GM18499 (cell line): ENCODE measurements around the gene KLHL3.

Source experiments
- ATAC-seq: cut with Tn5 transposase; IDR thresholded peaks from one replicate; pipeline ENCODE4 v1.9.1; 2021; ENCODE audit warnings: moderate number of reproducible peaks; ENCODE audit not compliant: insufficient read depth, unreplicated experiment

Gene KLHL3

GRCh38 chr5:137636830-137637714 lies 98.8 kb downstream of the KLHL3 start:
- ATAC-seq = no peak

GRCh38 chr5:137636099-137636498 lies 99.8 kb downstream of the KLHL3 start:
- ATAC-seq = no peak

GRCh38 chr5:137635521-137635921 lies 100.4 kb downstream of the KLHL3 start:
- ATAC-seq = no peak

- ATAC-seq = no peak
Measured at GRCh38 chr5:137633896-137634295, 102.0 kb downstream of the KLHL3 start.

GRCh38 chr5:137632716-137633115 lies 103.2 kb downstream of the KLHL3 start:
- no peak for ATAC-seq

GRCh38 chr5:137631453-137631852 lies 104.4 kb downstream of the KLHL3 start:
- no peak for ATAC-seq

GRCh38 chr5:137630972-137631370 lies 104.9 kb downstream of the KLHL3 start:
- no peak for ATAC-seq

GRCh38 chr5:137630216-137630971 lies 105.5 kb downstream of the KLHL3 start:
- no peak for ATAC-seq

GRCh38 chr5:137629646-137630045 lies 106.2 kb downstream of the KLHL3 start:
- no peak for ATAC-seq

GRCh38 chr5:137627706-137628105 lies 108.2 kb downstream of the KLHL3 start:
- no peak for ATAC-seq

- ATAC-seq = no peak
Measured at GRCh38 chr5:137627293-137627692, 108.6 kb downstream of the KLHL3 start.

- no peak for ATAC-seq
Measured at GRCh38 chr5:137624786-137625349, 111.0 kb downstream of the KLHL3 start.

GRCh38 chr5:137622850-137623249 lies 113.0 kb downstream of the KLHL3 start:
- ATAC-seq = no peak

- no peak for ATAC-seq
Measured at GRCh38 chr5:137621861-137622823, 113.7 kb downstream of the KLHL3 start.

- ATAC-seq = no peak
Measured at GRCh38 chr5:137621306-137621705, 114.6 kb downstream of the KLHL3 start.

GRCh38 chr5:137619191-137619870 lies 116.6 kb downstream of the KLHL3 start:
- ATAC-seq = no peak

- no peak for ATAC-seq
Measured at GRCh38 chr5:137618476-137618875, 117.4 kb downstream of the KLHL3 start.

- ATAC-seq = no peak
Measured at GRCh38 chr5:137617528-137618205, 118.2 kb downstream of the KLHL3 start.

GRCh38 chr5:137616046-137616445 lies 119.8 kb downstream of the KLHL3 start:
- ATAC-seq = no peak
